ENCODE results near the gene ITGA11. TPM values are rescaled to one million over a fixed set of nuclear protein-coding genes. Genes with fewer than 3 reads are reported as not detected.

Gene ITGA11
- total RNA-seq, 1 donor from 2014 or later, result 2.3 TPM

GRCh38 chr15:68321229-68321628, 110.7 kb downstream of the ITGA11 start:
- DNase-seq (ENCODE audit: low spot score), result no peak
- intact Hi-C loops (cut with micrococcal nuclease), result no loop called here
- Mint-ChIP-seq H3K27ac (no peak overlapping the region), H3K36me3 (ENCODE audit: low read depth) (no peaks in the 10 kb centered on the region), H3K4me3 (ENCODE audit: low read depth) (no peak overlapping the region), H3K4me1 (ENCODE audit: low read depth) (no peaks in the 10 kb centered on the region), H3K27me3 (ENCODE audit: low read depth) (peaks cover 4% of the 10 kb centered on the region), H3K9me3 (no peaks in the 10 kb centered on the region)

DNA sequence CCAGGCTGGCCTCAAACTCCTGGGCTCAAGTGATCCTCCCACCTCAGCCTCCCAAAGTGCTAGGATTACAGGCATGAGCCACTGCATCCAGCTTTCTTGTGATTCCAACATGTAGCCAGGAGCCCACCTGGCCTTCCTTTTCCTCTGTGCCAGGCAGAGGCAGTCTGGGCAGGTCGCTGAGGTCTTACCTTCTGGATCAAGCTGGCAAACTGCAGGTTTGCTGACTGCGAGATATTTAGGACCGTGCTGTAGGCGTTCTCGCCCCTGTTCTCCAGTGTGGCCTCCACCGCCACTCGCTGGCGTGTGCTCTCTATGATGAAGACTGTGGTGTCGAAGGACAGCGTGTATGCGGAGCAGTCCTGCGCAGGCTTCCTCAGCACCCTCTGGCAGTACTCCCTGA, 112.0 kb downstream of the ITGA11 start:
- intact Hi-C loops (cut with micrococcal nuclease), result no loop called here
- no peaks in the 10 kb centered on the region for H3K9me3 Mint-ChIP-seq
- no peak for DNase-seq (ENCODE audit: low spot score)

DNA sequence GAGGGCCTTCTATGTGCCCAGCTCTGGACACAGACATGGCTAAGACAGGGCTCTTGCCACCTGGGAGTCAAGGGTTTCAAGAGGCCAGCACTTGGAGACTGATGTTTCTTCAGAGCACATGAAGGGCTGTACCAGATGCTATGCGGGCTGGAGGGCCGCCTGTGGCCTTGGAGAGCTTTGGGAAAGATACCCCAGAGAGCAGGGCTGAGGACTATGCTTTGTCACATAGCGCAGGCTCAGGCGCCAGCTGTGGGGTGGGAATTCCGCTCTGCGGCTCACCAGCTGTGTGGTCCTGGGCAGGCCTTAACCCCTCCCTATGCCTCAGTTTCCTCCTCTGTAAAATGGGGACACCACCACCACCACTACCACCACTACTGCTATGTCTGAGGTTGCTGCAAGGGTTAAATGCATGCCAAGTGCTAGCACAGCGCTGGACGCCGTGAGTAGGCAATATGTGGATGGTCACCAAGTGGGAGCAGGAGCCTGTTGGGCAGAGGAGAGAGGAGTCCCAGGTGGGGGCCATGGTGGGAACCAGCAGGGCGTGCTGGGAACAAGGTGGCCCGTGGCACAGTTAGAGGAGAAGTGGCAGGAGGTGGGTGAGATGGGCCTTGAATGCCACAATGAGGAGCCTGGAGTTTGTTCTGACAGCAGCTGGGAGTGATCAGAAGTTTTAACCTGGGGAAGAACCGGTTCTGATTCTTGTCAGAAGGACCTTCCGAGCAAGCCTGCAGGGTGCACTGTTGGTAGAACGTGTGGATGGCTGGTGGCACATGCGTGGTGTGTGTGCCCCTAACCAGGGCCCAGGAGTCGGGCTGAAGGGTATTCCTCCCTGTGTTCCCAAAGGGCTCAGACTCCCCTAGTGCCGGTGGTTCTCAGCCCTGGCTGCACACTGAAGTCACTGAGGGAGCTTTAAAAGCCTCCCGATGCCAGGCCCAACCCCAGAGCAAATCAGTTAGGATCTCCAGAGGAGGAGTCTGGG, 112.7 kb downstream of the ITGA11 start:
- no peak overlapping the region for H3K27ac Mint-ChIP-seq
- H3K36me3 Mint-ChIP-seq (ENCODE audit: low read depth), result no peaks in the 10 kb centered on the region
- no peak overlapping the region for H3K4me3 Mint-ChIP-seq (ENCODE audit: low read depth)
- H3K9me3 Mint-ChIP-seq, result no peaks in the 10 kb centered on the region
- intact Hi-C loops (cut with micrococcal nuclease), result no loop called here
- DNase-seq (ENCODE audit: low spot score), result no peak
- H3K4me1 Mint-ChIP-seq (ENCODE audit: low read depth), result no peaks in the 10 kb centered on the region
- H3K27me3 Mint-ChIP-seq (ENCODE audit: low read depth), result peaks cover 4% of the 10 kb centered on the region

More for the DNA sequence above, 112.0 kb downstream of the ITGA11 start:
- Mint-ChIP-seq H3K27me3 (ENCODE audit: low read depth) (peaks cover 4% of the 10 kb centered on the region), H3K4me3 (ENCODE audit: low read depth) (no peak overlapping the region), H3K4me1 (ENCODE audit: low read depth) (no peaks in the 10 kb centered on the region), H3K36me3 (ENCODE audit: low read depth) (no peaks in the 10 kb centered on the region), H3K27ac (no peak overlapping the region)

DNA sequence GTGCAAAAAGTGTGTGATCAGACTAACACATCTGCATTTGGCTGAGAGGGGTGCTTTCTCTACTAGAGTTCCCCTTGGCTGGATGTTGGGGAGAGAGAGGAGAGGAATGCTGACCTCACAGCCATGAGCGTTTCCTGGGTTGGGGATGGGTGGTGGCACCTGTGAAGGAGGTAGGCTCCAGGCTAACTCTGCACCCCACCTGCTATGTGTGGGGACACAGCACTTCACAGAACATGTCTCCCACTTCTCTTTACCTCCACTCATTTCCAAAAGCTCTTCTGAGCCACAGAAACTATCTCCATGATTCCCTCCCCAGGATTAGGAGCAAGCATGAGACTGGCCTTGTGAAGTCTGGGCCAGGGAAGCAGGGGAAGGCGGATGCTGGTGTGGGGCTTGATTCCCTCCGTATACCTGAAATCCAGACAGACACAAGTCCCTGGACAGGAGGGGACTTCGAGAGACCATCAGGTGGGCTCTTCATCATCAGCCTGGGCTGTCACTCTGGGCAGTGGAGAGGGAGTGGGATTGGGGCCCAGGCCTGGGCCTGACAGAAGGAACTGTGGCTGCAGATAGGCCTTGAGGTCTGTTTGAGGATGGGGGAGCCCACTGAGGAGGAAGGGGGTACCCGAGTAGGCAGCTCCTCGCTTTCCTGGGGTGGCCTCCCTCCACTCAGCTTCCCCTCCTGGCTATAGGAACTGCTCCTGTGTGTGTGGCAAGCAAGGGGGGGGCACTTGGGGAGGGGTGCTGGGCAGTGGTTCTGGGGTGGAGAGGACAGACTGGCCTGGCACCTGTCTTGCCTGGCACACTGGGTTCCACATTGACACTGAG, 113.7 kb downstream of the ITGA11 start:
- Mint-ChIP-seq H3K9me3 (no peaks in the 10 kb centered on the region), H3K36me3 (ENCODE audit: low read depth) (no peaks in the 10 kb centered on the region), H3K4me3 (ENCODE audit: low read depth) (no peak overlapping the region), H3K27me3 (ENCODE audit: low read depth) (peaks cover 4% of the 10 kb centered on the region), H3K4me1 (ENCODE audit: low read depth) (no peaks in the 10 kb centered on the region), H3K27ac (no peak overlapping the region)
- intact Hi-C loops (cut with micrococcal nuclease), result no loop called here
- DNase-seq (ENCODE audit: low spot score), result no peak

- no peaks in the 10 kb centered on the region for H3K36me3 Mint-ChIP-seq (ENCODE audit: low read depth)
- H3K4me3 Mint-ChIP-seq (ENCODE audit: low read depth), result no peak overlapping the region
- DNase-seq (ENCODE audit: low spot score), result no peak
- intact Hi-C loops (cut with micrococcal nuclease), result no loop called here
- H3K4me1 Mint-ChIP-seq (ENCODE audit: low read depth), result no peaks in the 10 kb centered on the region
- H3K27ac Mint-ChIP-seq, result no peak overlapping the region
- H3K27me3 Mint-ChIP-seq (ENCODE audit: low read depth), result peaks cover 4% of the 10 kb centered on the region
- H3K9me3 Mint-ChIP-seq, result no peaks in the 10 kb centered on the region
Observed at GRCh38 chr15:68317281-68318007, 114.5 kb downstream of the ITGA11 start.

- H3K27ac Mint-ChIP-seq, result no peak overlapping the region
- H3K9me3 Mint-ChIP-seq, result no peaks in the 10 kb centered on the region
- H3K4me3 Mint-ChIP-seq (ENCODE audit: low read depth), result no peak overlapping the region
- H3K36me3 Mint-ChIP-seq (ENCODE audit: low read depth), result no peaks in the 10 kb centered on the region
- H3K27me3 Mint-ChIP-seq (ENCODE audit: low read depth), result no peaks in the 10 kb centered on the region
- H3K4me1 Mint-ChIP-seq (ENCODE audit: low read depth), result no peaks in the 10 kb centered on the region
- no peak for DNase-seq (ENCODE audit: low spot score)
- intact Hi-C loops (cut with micrococcal nuclease), result no loop called here
Observed at GRCh38 chr15:68316061-68316804, 115.7 kb downstream of the ITGA11 start.

GRCh38 chr15:68315495-68316031, 116.4 kb downstream of the ITGA11 start:
- intact Hi-C loops (cut with micrococcal nuclease), result no loop called here
- no peaks in the 10 kb centered on the region for H3K27me3 Mint-ChIP-seq (ENCODE audit: low read depth)
- H3K4me3 Mint-ChIP-seq (ENCODE audit: low read depth), result no peak overlapping the region
- H3K36me3 Mint-ChIP-seq (ENCODE audit: low read depth), result no peaks in the 10 kb centered on the region
- no peak for DNase-seq (ENCODE audit: low spot score)
- no peak overlapping the region for H3K27ac Mint-ChIP-seq
- no peaks in the 10 kb centered on the region for H3K4me1 Mint-ChIP-seq (ENCODE audit: low read depth)
- H3K9me3 Mint-ChIP-seq, result no peaks in the 10 kb centered on the region

GRCh38 chr15:68315035-68315434, 116.9 kb downstream of the ITGA11 start:
- H3K36me3 Mint-ChIP-seq (ENCODE audit: low read depth), result no peaks in the 10 kb centered on the region
- H3K27me3 Mint-ChIP-seq (ENCODE audit: low read depth), result no peaks in the 10 kb centered on the region
- no peaks in the 10 kb centered on the region for H3K4me1 Mint-ChIP-seq (ENCODE audit: low read depth)
- H3K9me3 Mint-ChIP-seq, result no peaks in the 10 kb centered on the region
- no peak for DNase-seq (ENCODE audit: low spot score)
- H3K27ac Mint-ChIP-seq, result no peak overlapping the region
- H3K4me3 Mint-ChIP-seq (ENCODE audit: low read depth), result no peak overlapping the region
- intact Hi-C loops (cut with micrococcal nuclease), result no loop called here

DNA sequence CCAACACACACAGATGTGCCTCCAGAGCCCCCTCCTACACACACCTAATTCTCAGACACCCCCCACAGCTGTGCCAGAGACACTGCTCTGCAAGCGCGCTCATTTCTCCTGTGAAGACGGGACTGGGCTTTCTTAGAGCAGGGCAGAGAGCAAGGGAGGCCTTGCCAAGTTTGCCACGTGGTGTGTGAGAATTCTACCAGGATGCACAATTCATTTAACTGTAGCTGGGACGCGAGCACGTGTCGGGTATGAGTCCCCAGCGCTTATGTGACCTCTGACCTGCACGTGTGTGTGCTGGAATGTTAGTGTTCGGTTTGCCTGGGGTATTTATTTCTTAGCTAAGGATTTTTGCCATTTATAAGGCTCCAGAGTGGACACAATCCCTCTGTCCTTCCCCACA, 117.4 kb downstream of the ITGA11 start:
- no peak overlapping the region for H3K4me3 Mint-ChIP-seq (ENCODE audit: low read depth)
- H3K27ac Mint-ChIP-seq, result no peak overlapping the region
- DNase-seq (ENCODE audit: low spot score), result no peak
- H3K4me1 Mint-ChIP-seq (ENCODE audit: low read depth), result no peaks in the 10 kb centered on the region
- H3K9me3 Mint-ChIP-seq, result no peaks in the 10 kb centered on the region
- no peaks in the 10 kb centered on the region for H3K36me3 Mint-ChIP-seq (ENCODE audit: low read depth)
- intact Hi-C loops (cut with micrococcal nuclease), result no loop called here
- H3K27me3 Mint-ChIP-seq (ENCODE audit: low read depth), result no peaks in the 10 kb centered on the region

- no peak overlapping the region for H3K4me3 Mint-ChIP-seq (ENCODE audit: low read depth)
Observed at GRCh38 chr15:68313501-68314410, 118.2 kb downstream of the ITGA11 start.

DNA sequence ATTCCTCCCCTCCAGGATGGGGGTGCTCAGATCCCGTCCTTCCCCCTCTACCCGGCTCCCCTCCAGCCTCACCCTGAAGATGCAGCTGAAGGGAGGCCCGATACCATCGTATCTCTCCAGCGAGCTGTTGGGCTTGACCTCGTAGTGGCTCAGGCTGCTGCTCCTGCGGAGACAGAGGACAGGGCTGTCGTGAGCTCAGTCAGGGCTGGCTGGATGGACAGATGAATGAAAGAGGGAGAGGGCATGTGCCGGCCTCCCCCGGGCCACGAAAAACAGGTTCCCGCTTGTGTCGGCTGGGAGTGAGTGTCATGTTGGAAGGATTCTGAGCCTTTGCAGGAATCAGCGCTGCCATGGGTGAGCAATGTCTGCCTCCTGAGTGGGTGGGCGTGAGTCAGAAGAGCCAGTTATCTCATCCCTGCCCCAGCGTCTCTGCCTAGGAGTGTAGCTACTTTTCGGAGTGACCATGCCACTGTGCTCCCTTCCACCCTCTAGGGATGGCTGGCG, 119.2 kb downstream of the ITGA11 start:
- Mint-ChIP-seq H3K4me3 (ENCODE audit: low read depth) (no peak overlapping the region), H3K9me3 (no peaks in the 10 kb centered on the region), H3K27me3 (ENCODE audit: low read depth) (peaks cover under 1% of the 10 kb centered on the region), H3K27ac (no peak overlapping the region), H3K36me3 (ENCODE audit: low read depth) (no peaks in the 10 kb centered on the region), H3K4me1 (ENCODE audit: low read depth) (no peaks in the 10 kb centered on the region)
- intact Hi-C loops (cut with micrococcal nuclease), result no loop called here
- no peak for DNase-seq (ENCODE audit: low spot score)

More at GRCh38 chr15:68313501-68314410, 118.2 kb downstream of the ITGA11 start:
- H3K9me3 Mint-ChIP-seq, result no peaks in the 10 kb centered on the region
- no peaks in the 10 kb centered on the region for H3K36me3 Mint-ChIP-seq (ENCODE audit: low read depth)
- no peaks in the 10 kb centered on the region for H3K27me3 Mint-ChIP-seq (ENCODE audit: low read depth)
- no peak overlapping the region for H3K27ac Mint-ChIP-seq
- no peaks in the 10 kb centered on the region for H3K4me1 Mint-ChIP-seq (ENCODE audit: low read depth)
- intact Hi-C loops (cut with micrococcal nuclease), result no loop called here
- DNase-seq (ENCODE audit: low spot score), result no peak
